GM18873 (cell line): Measurements from ENCODE around the gene VPS50.

Experiments used
- ATAC-seq: cut with Tn5 transposase; IDR thresholded peaks from one replicate; pipeline ENCODE4 v1.9.1; 2021; ENCODE audit warnings: mild to moderate bottlenecking, moderate library complexity, moderate number of reproducible peaks; ENCODE audit not compliant: unreplicated experiment, low FRiP score

The VPS50 gene

GRCh38 chr7:93231799-93232672, at the start of gene VPS50:
VPS50 (plus strand) TSS chr7:93232366; CDS start chr7:93232468, 102 bp downstream.
- peak; percentile 99 for ATAC-seq

GRCh38 chr7:93185303-93186027, 46.7 kb upstream of the VPS50 start:
- ATAC-seq = no peak

GRCh38 chr7:93188870-93189634, 43.1 kb upstream of the VPS50 start:
- ATAC-seq = no peak

GRCh38 chr7:93194386-93194785, 37.8 kb upstream of the VPS50 start:
- ATAC-seq = no peak

GRCh38 chr7:93196336-93196735, 35.8 kb upstream of the VPS50 start:
- no peak for ATAC-seq

- no peak for ATAC-seq
Measured at GRCh38 chr7:93198472-93198871, 33.7 kb upstream of the VPS50 start.

GRCh38 chr7:93202594-93203250, 29.4 kb upstream of the VPS50 start:
- ATAC-seq = no peak

GRCh38 chr7:93203496-93203895, 28.7 kb upstream of the VPS50 start:
- ATAC-seq = no peak

- ATAC-seq = no peak
Measured at GRCh38 chr7:93205046-93205445, 27.1 kb upstream of the VPS50 start.

- no peak for ATAC-seq
Measured at GRCh38 chr7:93211228-93211818, 20.8 kb upstream of the VPS50 start.

- no peak for ATAC-seq
Measured at GRCh38 chr7:93212881-93213280, 19.3 kb upstream of the VPS50 start.

- ATAC-seq = no peak
Measured at GRCh38 chr7:93218997-93219827, 13.0 kb upstream of the VPS50 start.

- no peak for ATAC-seq
Measured at GRCh38 chr7:93219868-93220267, 12.3 kb upstream of the VPS50 start.

- no peak for ATAC-seq
Measured at GRCh38 chr7:93226310-93226709, 5.9 kb upstream of the VPS50 start, which contains the start of gene HEPACAM2. HEPACAM2 (minus strand) TSS chr7:93226469.

GRCh38 chr7:93228302-93228701, 3.9 kb upstream of the VPS50 start:
- no peak for ATAC-seq

- no peak for ATAC-seq
Measured at GRCh38 chr7:93231259-93231658, 907 bp upstream of the VPS50 start.

- ATAC-seq = no peak
Measured at GRCh38 chr7:93232673-93233018, 480 bp downstream of the VPS50 start.

- no peak for ATAC-seq
Measured at GRCh38 chr7:93235541-93235940, 3.4 kb downstream of the VPS50 start.

GRCh38 chr7:93238131-93238530, 6.0 kb downstream of the VPS50 start:
- no peak for ATAC-seq
